ENCODE measurements around the gene PHF2. TPM values are rescaled to one million over a fixed set of nuclear protein-coding genes. Genes with fewer than 3 reads are reported as not detected.

Gene PHF2
- total RNA-seq (2021): 17.4 and 18.8 TPM in 2 replicates
- long read RNA-seq, partial matches to known transcripts: 12 of 17 reads
- long read RNA-seq, other reads (novel, unspliced or antisense): 5 of 17 reads

DNA sequence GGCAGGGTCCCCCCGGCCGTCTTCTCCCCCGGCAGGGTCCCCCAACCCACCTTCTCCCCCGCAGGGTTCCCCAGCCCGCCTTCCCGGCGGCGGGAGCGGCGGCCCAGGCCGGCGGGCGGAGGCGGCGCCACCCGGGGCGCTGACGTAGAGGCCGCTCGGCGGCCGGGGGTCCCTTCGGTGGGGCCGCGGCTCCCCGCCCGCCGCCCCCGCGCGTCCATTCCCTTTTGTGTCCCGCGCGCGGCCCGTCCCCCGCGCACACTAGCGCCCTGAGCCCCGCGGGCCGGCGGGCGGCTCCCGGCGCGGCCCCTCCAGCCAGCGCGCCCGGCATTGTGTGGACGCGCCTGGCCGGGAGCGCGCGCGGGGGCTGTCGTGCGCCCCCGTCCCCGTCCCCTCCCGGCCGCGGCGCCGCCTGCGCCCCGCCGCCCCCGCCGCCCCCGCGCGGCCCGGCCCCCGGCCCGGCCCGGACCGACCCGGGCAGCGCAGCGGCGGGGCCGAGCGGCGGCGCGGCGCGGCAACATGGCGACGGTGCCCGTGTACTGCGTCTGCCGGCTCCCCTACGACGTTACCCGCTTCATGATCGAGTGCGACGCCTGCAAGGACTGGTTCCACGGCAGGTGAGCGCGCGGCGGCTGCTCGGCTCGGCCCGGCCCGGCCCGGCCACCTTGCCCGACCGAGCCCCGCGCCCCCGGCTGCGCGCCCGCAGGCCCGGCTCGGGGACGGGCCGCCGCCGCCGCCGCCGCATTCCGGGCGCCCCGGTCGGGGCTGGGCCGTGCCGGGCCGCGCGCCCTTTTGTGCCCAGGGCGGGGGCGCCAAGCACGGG is at the start of gene PHF2:
TSS of gene PHF2 (plus strand) at position 327 of the 820 bp plus-strand sequence. CDS start at position 517, 190 bp downstream.
- Histone ChIP-seq H3K27ac (ENCODE audit: insufficient read length, low read depth, low read length) (no peak within 1 kb of the TSS), H3K79me1 (ENCODE audit: insufficient read depth, low read depth, low read length, poor library complexity, severe bottlenecking) (no peaks in the 10 kb centered on the region), H3K4me1 (ENCODE audit: insufficient read depth, low read length) (peaks cover 7% of the 10 kb centered on the region; the same call in 1 of the 2 replicates), H3K56ac (ENCODE audit: insufficient read length, low read depth, low read length) (no peak within 1 kb of the TSS), H3K14ac (ENCODE audit: insufficient read depth, low read length) (peak within 1 kb of the TSS; percentile 97), H2BK120ac (ENCODE audit: low read depth, low read length, poor library complexity, severe bottlenecking) (no peak within 1 kb of the TSS), H2BK15ac (ENCODE audit: low read depth, low read length) (no peak within 1 kb of the TSS), H3K18ac (ENCODE audit: insufficient read length, low read depth, low read length) (peak within 1 kb of the TSS; percentile 91), H2BK20ac (ENCODE audit: low read depth, low read length, poor library complexity, severe bottlenecking) (no peak within 1 kb of the TSS), H3K4me2 (ENCODE audit: insufficient read depth, insufficient read length, low read length) (peak within 1 kb of the TSS; percentile 73), H3K9me3 (ENCODE audit: control insufficient read depth, low read depth, low read length) (no peaks in the 10 kb centered on the region), H2BK5ac (ENCODE audit: insufficient read length, low read length) (no peak within 1 kb of the TSS), H3K4ac (ENCODE audit: low read depth, low read length) (no peak within 1 kb of the TSS), H3K79me2 (ENCODE audit: insufficient read depth, low read length) (peaks cover 2% of the 10 kb centered on the region; the same call in 1 of the 2 replicates), H3K27me3 (ENCODE audit: insufficient read depth, low read length) (peaks cover 2% of the 10 kb centered on the region; the same call in 1 of the 2 replicates), H3K23me2 (ENCODE audit: insufficient read length, low read depth, low read length, poor library complexity, severe bottlenecking) (peaks cover 15% of the 10 kb centered on the region), H4K20me1 (ENCODE audit: control insufficient read depth, insufficient read depth, insufficient read length) (no peaks in the 10 kb centered on the region), H2BK12ac (ENCODE audit: insufficient read length, low read depth, low read length) (no peak within 1 kb of the TSS), H3K9ac (ENCODE audit: extremely low read depth, insufficient read length, low read length) (peak within 1 kb of the TSS; percentile 75), H3T11ph (ENCODE audit: low read length) (no peak within 1 kb of the TSS), H4K91ac (ENCODE audit: insufficient read length, low read depth, low read length) (no peak within 1 kb of the TSS), H2AFZ (ENCODE audit: low read length) (no peak within 1 kb of the TSS), H4K5ac (ENCODE audit: insufficient read length, low read depth, low read length) (no peak within 1 kb of the TSS), H3K23ac (ENCODE audit: insufficient read length, low read depth, low read length) (no peak within 1 kb of the TSS), H2AK5ac (ENCODE audit: insufficient read length, low read length) (no peak within 1 kb of the TSS), H4K8ac (replicated peaks; ENCODE audit: insufficient read length, low read depth, low read length) (no peak within 1 kb of the TSS)
- H3K36me3 Mint-ChIP-seq (ENCODE audit: insufficient read depth in 1 of 3, low read depth in 3 of 3): no peaks in the 10 kb centered on the region; a peak in 1 of 7 replicates
- H3K27ac Mint-ChIP-seq: 0 out of 7 replicates have a peak within 1 kb of the TSS, but pooled peaks of 1 of the 3 experiments have one; percentile 44
- H3K4me1 Mint-ChIP-seq: peaks cover 28 to 43% of the 10 kb centered on the region in 2 experiments
- H3K27me3 Mint-ChIP-seq (ENCODE audit: low read depth): peaks cover 4% of the 10 kb centered on the region
- WGBS (ENCODE audit: extremely low coverage, insufficient read length, low lambda C conversion rate): no CpG with 5 or more reads among the region's 140 CpGs
- H3K4me3 Mint-ChIP-seq: peak within 1 kb of the TSS; percentile 81 to 91
- DNase-seq: no peak
- H3K9me3 Mint-ChIP-seq: no peaks in the 10 kb centered on the region
- TF ChIP-seq, protein P1, sequence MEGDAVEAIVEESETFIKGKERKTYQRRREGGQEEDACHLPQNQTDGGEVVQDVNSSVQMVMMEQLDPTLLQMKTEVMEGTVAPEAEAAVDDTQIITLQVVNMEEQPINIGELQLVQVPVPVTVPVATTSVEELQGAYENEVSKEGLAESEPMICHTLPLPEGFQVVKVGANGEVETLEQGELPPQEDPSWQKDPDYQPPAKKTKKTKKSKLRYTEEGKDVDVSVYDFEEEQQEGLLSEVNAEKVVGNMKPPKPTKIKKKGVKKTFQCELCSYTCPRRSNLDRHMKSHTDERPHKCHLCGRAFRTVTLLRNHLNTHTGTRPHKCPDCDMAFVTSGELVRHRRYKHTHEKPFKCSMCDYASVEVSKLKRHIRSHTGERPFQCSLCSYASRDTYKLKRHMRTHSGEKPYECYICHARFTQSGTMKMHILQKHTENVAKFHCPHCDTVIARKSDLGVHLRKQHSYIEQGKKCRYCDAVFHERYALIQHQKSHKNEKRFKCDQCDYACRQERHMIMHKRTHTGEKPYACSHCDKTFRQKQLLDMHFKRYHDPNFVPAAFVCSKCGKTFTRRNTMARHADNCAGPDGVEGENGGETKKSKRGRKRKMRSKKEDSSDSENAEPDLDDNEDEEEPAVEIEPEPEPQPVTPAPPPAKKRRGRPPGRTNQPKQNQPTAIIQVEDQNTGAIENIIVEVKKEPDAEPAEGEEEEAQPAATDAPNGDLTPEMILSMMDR (conservative IDR thresholded peaks at IDR 0.05): no peak

Measured in H9 (cell line).